Transverse colon (tissue), 4 donors: Measurements from ENCODE around the gene LY6G6C.
A peak's percentile ranks its signal among the peaks of the same experiment; 100 is the strongest.

Experiments used
- CTCF ChIP-seq, 5 experiments: fragments of 200-600 bp in 3 of 5; fragments of 450-650 bp in 2 of 5; sonication (generic) in 3 of 5; IDR thresholded peaks; 1 replicate in 2 of 5; 2 replicates in 3 of 5; pipeline ENCODE4 v1.5.1; 2016 to 2017; ENCODE audit warnings: antibody characterized with exemption in 5 of 5, inconsistent platforms in 3 of 5, mild to moderate bottlenecking in 2 of 5, moderate library complexity in 1 of 5
- EP300 ChIP-seq: sonication (generic); formaldehyde crosslinking; IDR thresholded peaks from one replicate; pipeline ENCODE4 v1.6.1; 2017; ENCODE audit warnings: antibody characterized with exemption, low read depth
- POLR2A ChIP-seq: fragments of 450-650 bp; IDR thresholded peaks from one replicate; pipeline ENCODE4 v1.6.1; 2016; ENCODE audit warnings: antibody characterized with exemption, mild to moderate bottlenecking, moderate library complexity
- POLR2AphosphoS5 ChIP-seq, 3 donors: sonication (generic); formaldehyde crosslinking; IDR thresholded peaks; one replicate each; pipeline ENCODE4 v1.6.1; 2016; ENCODE audit warnings: antibody characterized with exemption in 3 of 3

- TF ChIP-seq POLR2A (no peak), CTCF (IDR thresholded peaks at IDR 0.05) (peak in 3 of 5 experiments; percentile 42 to 78 (median 51)), POLR2AphosphoS5 (IDR thresholded peaks at IDR 0.05) (no peak), EP300 (no peak)
These were observed 7.4 kb upstream of the LY6G6C start, which contains the start of gene DDAH2 for GRCh38 chr6:31728767-31729514.
